ENCODE data around the gene BNC1.
"Not testable (repeated sequence)": the region's sequence is repeated elsewhere in the genome, so short reads cannot be mapped to it uniquely, and the experiment has no call there.

BNC1 gene

DNA sequence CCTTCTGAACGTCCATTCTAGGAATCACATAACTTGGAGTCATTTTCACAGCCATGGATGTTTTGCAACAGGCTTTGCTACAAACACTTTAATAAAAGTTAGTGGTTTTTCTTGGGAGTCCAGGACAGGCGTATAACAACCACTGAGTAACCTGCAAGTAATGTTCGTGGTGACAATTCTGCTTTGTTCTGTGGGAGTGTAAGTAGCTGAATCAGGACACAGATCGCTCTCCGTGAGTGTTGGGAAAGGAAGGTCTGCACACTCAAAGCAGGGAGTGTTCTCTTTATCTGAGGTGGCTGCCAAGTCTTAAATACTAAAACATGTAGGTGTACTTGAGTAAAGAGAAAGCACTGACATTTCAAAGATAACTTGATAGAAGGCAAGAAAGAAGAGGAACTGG lies 7.9 kb upstream of the BNC1 start:
- no peak for DNase-seq (ENCODE audit: low spot score)

DNA sequence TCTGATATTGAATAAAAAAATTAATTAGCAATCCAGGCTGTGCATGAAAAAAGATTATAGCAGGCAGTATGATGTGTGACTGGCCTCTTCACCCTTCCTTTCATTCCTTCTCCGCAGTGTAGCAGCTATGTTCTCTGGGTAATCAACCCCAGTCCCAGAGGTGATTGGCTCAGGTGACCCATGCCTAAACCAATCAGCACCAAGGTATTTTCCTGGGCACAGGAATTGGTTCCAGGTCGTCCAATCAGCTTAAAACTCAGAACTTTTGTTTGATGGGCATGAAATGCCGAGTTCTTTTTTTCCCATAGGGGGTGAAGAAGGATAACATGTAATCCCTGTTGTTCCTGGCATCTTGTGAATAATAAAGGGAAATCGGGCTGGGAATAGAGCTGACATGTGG lies 5.8 kb upstream of the BNC1 start:
- DNase-seq (ENCODE audit: low spot score) = no peak

DNA sequence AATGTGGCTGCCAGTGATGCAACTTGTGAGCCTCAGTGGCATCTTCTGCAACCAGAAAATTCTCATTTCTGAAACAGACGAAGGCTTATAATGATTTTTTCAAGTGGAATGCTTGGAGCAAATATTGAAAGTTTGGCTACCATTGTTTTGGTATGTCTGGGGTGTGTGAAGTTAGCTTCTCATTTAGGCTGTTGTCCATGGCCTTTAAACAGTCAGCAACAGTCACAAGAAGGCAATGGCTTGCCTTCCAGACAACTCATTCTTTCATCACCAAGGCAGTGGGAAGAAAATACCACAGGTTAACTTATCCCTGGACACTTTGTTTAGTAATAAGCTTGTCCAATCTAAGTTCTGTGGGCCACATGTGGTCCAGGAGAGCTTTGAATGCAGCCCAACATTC lies 4.7 kb upstream of the BNC1 start:
- no peak for DNase-seq (ENCODE audit: low spot score)

DNA sequence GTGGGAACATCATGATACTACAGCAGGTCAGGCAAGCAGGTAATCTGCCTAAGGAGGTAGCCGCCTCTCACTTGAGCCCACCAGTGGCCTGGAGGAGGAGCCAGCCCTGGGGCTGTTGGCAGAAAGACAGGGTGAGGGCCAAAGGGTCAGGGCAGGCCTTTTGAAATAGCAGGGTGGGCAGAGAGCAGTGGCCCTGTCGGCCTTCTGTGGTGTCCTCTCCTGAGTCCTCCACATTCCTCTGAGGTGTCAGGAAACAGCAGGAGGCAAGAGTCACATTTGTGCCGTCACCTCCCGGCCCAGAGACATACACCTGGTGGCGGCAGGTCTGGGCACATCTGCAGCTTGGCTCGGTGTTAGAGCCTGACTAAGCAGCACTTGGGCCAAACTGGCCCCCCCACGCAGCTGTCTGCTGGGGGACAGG lies 3.9 kb upstream of the BNC1 start:
- DNase-seq (ENCODE audit: low spot score) = no peak

DNA sequence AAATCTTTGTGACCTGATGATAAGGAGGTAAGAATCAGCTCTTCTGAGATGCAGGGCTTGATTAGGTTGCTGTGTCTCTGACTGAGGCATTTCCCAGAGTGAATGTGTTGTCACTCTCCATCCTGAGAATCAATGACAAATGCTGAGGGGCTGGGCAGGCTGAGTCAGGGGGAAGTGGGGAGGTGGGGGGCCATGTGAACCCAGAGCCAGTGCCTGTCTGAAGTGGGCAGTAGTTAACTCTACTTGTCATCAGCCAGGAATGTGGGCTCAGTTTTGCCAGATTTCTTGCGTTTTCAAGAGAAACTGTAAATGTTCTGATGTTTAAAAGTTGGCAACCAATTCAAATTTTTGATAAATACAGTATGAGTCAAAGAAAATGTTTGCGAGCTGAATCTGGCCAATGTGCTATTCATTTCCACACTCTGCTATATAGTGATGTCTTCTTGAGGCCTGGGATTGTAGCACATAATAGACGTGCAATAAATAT lies 3.1 kb upstream of the BNC1 start:
- DNase-seq (ENCODE audit: low spot score) = no peak

DNA sequence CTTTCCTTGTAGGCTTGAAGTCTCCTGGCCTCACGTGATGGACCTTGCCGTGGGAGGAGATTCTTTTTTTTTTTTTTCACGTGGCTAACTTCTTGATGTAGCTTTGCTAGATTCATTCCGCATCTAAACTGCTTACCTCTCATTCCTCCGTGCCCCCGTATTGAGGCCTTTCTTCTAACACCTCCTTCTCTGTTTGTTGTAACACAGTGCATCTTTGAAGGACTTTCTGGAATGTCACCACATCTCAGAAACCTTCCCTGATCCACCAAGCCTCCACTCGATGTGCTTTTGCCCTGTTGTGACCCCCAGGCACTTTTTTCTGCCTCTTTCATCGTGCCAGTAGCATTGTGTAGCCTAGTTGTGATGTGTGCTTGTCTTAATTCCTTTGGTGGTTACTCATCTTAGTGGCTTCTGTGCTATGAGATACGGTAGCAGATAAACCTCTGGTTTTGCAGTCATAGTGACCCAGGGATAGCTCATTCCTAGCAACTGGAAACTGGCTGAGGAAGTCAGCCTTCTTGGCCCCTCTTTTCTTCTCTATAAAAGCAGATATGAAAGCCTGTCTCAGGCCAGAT lies 1.6 kb upstream of the BNC1 start:
- DNase-seq (ENCODE audit: low spot score) = no peak

DNA sequence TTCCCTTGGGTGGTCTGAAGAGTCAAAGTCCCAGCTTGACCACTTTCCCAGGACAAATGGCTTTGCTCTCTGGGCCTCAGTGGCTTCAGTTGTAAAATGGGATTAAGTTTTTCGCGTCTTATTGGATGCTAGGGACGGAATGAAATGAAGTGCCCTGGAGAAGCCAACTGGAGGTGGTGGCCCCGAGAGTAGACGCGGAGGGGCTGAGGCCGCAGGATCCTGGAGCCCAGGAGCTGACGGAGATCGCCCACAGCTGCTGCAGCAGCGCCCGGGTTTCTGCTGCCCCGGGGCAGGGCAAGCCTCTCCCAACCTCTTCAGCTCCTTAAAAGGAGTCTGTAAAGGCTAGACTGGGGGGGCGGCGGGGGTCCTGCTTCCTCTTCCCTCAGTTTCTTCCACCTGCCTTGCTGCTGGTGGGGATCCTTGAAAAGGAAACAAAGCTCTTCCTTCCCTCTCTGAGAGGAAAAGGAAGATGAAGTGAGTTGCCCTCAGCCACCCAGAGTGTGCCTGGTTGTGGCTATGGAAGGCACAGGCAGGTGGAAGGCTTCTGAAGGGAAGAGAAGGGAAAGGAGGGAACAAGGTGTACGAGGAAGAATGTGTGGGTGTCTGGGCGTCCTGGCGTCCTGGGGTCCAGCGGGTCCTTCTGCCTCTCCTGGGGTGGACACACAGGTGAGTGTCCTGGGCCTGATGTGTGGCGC lies 967 bp upstream of the BNC1 start:
- no peak for DNase-seq (ENCODE audit: low spot score)

DNA sequence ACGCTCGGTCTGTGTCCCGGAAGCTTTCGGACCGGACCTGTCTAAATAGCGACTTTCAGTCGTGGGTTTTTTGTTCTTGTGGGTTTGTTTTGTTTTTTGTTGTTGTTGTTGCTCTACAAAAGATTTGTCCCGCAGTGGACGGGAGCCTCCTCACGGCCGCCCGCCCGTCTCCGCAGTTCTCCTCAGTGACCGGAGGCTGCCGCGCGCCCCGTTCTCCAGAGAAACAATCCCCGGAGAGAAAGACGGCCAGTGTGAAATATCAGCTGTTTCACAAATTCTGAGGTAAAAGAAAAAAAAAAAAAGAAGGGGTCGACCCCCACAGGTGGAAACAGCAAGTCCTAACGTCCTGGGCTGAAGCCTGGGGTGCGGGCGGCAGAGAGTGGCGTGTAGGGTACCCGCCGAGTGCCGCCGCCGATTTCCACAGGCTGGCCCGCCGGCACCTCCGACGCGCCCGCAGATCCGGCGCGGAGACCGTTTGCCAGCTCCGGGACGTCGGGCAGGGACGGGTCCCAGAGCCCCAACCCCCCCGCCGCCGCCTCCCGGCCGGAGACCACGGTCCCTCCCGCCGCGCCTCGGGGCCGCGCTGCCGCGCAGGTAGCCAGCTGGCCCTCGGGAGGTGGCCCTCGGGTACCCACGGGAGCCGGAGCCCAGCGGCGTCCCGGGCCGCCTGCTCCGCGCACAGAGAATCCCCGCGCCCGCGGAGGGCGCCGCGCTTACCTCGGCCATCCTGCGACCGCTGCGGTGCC lies 478 bp downstream of the BNC1 start:
- no peak for DNase-seq (ENCODE audit: low spot score)

DNA sequence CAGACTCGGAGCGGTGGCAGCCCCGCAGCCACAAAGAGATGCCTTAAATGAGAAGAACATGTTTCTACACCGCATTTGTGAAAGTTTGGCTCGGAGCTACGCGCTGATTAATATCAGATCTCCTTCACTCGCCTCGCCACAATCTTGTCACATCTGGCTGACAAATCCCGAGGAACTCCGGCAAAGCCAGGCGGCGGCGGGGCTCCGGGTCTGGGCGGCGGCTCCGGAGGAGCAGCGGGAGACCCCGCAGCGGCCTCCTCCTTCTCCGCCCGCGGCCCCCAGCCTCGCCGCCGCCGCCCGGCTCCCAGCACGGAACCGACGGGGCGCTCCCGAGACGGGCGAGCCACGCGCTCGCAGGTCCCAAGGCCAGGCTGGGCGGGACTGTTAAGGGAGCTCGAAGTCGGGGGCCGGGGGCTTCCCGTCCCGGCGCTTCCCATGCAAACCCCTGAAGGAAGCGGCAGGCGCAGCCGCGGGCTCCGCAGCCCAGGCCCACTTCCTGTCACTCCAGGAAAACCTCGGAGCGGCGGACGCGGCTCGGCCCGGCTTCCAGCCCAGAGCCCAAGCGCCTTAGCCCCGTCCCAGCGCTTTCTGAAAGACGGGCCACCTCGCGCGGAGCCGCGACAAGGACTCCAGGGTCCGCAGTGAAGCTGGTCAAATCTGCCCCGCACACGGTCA lies 1.2 kb downstream of the BNC1 start:
- no peak for DNase-seq (ENCODE audit: low spot score)

DNA sequence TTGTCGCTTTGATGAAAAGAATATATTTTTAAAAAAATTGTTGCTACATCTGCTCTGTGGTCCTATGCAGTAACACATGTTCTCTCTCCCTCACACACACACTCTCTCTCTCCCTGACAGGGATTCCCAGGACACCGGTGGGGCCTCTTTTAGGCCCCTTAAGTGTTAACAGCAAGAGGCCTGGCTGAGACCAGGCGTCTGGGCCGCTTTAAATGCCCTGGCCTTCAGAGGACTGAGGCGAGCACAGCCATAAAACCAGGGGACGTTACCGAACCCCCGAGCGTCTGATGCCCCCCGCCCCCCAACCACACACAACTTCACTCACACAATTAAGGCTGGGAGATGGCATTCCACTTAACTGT lies 1.7 kb downstream of the BNC1 start:
- DNase-seq (ENCODE audit: low spot score) = no peak

DNA sequence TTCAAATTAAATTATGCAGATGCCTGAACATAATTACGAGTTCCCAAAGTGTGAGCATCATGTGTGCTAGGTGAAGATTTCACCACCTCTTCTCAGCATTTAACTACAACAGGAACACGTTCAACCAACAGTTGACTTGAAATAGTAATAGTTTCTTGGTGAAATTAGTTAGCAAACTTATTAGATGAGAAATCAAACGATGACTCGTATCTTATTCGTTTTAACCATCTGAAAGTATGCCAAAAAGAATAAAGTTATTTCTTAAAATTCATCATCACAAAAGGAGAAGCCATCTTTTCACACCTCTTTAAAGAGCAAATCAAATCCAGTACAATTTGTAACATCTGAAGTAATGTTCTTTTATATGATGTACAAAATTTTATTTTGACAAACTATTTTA lies 2.3 kb downstream of the BNC1 start:
- DNase-seq (ENCODE audit: low spot score) = no peak

DNA sequence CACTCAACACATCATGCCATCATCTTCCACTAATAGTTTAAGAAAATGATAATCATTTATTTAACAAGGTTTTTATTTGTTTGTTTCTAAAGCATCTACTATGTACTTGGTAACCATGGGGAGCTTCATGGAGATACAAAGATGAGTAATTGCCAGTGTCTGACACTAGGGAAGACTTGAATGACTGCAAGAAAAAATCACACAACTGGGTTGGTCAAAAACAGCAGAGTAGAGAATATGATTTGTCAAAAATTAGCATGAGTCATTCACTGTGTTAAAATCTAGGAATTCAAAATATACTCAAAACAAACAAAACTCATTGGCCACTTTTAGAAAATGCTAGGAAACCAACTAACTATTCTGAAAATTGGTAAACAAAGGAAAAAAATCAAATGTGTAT lies 6.3 kb downstream of the BNC1 start:
- no peak for DNase-seq (ENCODE audit: low spot score)

DNA sequence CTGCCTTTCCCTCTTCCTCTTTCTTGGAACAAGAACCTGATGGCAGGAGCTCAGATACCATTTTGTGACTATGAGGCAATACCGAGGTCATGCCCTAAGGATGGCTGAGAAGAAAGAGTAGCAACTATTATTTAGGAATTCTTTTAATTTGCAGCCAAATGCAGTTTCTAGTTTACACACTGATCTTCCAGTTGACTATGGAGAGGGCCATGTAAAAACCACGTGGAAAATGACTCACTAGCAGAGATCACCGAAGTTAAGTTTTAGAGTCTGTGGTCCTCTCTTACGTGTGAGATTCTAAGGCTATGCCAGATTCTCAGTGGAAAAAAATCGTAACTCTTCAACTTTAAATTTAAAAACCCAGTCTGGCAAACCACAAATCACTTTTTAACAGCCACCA lies 7.8 kb downstream of the BNC1 start:
- DNase-seq (ENCODE audit: low spot score) = no peak

DNA sequence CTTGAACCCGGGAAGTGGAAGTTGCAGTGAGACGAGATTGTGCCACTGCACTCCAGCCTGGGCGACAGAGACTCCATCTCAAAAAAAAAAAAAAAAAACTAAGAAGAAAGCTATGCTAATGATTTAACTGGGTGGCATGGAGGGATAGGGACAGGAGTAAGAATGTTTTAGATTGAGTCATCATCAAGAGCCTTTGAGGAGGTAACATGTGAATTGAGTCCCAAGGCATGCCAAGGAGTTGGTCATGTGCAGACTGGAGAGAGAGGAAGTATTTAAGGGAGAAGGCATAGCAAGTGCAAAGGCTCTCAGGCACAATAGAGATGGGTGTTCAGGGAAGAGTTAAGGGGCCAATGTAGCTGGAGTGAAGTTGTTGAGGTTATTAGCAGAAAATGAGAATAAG lies 9.1 kb downstream of the BNC1 start:
- no peak for DNase-seq (ENCODE audit: low spot score)

DNA sequence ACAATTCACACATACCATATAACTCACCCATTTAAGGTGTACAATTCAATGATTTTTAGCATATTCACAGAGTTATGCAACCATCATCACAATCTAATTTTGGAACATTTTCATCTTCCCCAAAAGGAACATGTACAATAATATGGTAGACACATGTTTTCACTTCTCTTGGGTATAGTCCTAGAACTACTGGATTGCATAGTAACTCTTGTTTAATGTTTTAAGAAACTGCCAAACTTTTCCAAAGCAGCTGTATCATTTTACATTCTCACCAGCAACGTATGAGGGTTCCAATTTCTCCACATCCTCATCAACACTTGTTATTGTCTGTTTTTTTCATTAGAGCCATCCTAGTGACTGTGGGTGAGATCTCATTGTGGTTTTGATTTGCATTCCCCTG lies 14.3 kb downstream of the BNC1 start:
- no peak for DNase-seq (ENCODE audit: low spot score)

DNA sequence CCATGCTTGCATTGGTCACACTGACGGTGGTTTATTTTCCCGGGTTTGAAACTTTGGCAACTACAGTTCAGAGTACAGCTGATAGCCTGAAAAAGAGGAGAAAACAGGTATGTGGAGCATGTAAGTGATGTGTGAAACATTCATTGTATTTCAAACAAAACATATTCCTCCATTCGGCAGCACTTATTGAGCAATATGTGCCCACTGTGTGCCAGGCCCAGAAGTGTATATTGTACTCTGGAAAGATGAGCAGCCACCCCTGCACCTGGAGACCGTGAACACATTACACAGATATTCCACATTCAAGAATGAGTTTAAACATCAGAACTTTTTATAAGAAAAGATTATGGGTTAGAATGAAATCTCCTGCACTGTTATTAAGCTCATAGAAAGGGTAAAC lies 16.3 kb downstream of the BNC1 start:
- DNase-seq (ENCODE audit: low spot score) = no peak

DNA sequence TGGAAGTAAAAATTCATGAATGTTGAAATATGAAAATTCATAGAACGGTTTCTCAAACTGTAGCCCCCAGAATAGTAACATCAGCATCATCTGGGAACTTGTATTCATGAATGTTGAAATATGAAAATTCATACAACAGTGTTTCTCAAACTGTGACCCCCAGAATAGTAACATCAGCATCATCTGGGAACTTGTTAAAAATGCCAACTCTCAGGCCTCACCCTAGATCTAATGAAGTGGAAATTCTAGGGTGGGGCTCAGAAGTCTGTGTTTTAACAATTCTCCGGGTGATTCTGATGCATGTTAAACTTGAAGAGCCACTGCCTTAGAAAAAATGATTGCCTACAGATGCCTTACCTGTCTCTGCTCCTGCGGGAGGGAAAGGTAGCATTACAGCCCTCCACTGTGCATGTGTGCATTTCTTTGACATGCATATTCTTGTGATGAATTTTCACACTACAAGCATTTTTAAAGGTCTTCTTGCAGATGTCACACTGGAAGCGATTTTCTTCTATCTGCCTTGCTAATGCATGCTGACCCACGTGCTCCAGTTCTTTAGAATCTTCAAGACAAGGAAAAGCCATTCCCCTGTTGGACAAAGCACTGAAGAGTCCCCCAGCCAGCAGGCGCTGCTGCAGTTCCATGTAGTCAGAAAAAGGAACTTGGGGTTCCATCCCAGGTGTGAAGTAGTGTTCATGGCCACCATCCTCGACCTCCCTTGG lies 21.7 kb downstream of the BNC1 start:
- no peak for DNase-seq (ENCODE audit: low spot score)

DNA sequence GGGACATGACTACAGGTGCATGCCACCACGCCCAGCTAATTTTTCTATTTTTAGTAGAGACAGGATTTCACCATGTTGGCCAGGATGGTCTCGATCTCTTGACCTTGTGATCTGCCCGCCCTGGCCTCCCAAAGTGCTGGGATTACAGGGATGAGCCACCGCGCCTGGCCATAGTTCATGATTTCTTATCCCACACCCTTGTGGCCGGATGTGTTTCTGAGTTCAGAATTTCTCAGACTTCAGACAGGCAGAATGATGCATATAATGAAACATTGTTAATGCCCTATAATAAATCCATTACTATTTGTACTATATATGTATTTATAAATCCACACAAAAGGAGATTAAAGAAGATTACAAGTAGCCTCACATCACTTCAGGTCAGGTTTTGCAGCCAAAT lies 22.3 kb downstream of the BNC1 start:
- not testable (repeated sequence) for DNase-seq (ENCODE audit: low spot score)

DNA sequence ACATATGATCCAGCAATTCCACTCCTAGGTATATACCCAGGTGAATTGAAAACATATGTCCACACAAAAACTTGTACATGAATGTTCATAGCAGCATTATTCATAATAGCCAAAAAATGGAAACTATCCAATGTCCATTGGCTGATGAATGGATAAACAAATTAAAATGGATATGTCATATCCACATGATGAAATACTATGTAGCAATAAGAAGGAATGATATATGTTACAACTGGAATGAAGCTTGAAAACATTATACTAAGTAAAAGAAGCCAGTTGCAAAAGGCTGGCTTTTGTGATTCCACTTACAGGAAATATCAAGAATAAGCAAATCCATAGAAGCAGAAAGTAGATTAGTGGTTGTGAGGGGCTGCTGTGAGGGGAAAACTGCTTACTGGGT lies 33.7 kb downstream of the BNC1 start:
- DNase-seq (ENCODE audit: low spot score) = no peak

DNA sequence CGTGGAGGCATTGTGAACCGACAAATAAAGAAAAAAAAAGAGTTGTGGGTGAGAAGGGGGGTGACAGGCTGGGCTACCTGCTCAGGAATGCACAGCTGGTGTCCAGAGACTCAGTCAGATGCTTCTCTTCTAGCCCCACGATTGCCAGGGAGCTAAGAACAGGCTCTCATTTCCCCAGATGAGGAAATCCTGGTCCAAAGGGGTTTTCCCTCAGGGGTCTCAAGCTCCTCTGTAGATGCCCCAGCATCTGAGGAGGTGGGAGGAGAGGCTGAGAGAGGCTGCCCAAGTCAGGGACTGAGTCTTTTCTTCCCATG lies 35.5 kb downstream of the BNC1 start:
- no peak for DNase-seq (ENCODE audit: low spot score)

DNA sequence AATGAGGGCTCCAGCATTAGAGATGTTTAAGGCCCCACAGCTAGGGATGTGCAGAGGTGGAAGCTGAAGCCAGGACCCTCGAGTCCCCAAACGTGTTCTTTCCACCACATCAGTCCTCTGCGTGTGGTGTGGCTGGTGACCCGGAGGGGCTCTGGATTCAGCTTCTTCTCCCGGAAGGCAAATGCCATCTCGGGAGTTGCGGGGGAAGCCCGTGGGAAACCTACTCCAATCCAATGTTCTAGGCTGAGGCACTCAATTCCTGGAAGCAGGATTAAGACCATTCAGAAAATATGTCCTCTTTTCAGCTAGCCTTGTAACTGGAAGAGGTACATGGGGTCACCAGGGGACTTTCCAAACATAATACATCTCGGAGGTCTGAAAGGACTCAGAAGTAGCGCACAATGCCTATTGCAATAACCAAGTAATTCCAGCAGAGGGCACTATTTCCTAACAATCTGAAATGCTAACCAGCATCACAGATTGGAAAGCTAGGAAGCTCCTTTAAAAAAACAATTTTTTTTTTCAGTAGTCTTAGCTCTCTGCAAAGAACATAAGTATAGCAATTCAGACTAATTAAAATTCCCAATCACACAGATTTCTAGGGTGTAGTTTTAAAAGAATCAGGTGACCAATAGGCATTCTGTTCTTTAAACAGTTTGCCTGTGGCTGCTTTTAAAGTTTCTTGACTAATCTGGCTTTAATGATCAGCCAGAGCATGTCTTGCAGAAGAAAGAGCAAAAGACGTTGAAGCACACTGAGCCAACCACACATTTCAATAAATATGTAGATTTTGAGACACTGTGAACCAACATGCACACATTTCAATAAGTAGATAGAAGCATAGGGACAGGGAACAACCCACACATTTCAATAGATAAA lies 36.1 kb downstream of the BNC1 start:
- DNase-seq (ENCODE audit: low spot score) = peak; percentile 48

DNA sequence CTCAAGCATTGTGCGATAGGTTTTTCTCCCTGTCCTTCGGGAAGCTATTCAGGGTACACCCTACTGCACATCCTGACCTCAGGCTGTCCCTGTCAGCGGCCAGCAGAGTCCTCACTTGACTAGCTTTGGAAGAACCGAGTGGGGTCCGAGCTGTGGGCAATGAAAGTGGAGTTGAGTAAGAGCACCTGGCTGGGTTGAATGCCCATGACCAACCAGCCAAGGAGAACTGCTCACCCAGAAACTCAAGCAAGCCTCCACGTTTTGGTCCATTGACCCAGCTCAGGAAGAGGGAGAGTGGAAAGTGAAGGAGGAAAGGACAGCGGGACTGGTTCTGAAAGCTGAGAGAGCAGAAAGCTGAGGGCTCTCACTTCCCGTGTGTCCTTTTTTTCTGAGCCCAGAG lies 40.8 kb downstream of the BNC1 start:
- DNase-seq (ENCODE audit: low spot score) = no peak
